GM19193 (cell line): ENCODE data around the gene DNAAF5.

Source experiments
- POLR2A ChIP-seq: IDR thresholded peaks from 4 replicates; pipeline ENCODE4 v1.6.1; 2011; ENCODE audit not compliant: insufficient read depth, insufficient read length; ENCODE audit errors: extremely low read depth

Gene DNAAF5

GRCh38 chr7:794207-794606 lies 67.7 kb downstream of the DNAAF5 start:
- TF ChIP-seq POLR2A = no peak

GRCh38 chr7:794671-795329 lies 68.3 kb downstream of the DNAAF5 start:
- TF ChIP-seq POLR2A = no peak

- no peak for TF ChIP-seq POLR2A
Observed at GRCh38 chr7:798921-799470, 72.5 kb downstream of the DNAAF5 start.

- no peak for TF ChIP-seq POLR2A
Observed at GRCh38 chr7:800692-801091, 74.2 kb downstream of the DNAAF5 start.

- no peak for TF ChIP-seq POLR2A
Observed at GRCh38 chr7:801940-802381, 75.5 kb downstream of the DNAAF5 start.

- TF ChIP-seq POLR2A = no peak
Observed at GRCh38 chr7:802500-803242, 76.2 kb downstream of the DNAAF5 start.

- TF ChIP-seq POLR2A = no peak
Observed at GRCh38 chr7:803243-803635, 76.7 kb downstream of the DNAAF5 start.

GRCh38 chr7:805261-805660 lies 78.8 kb downstream of the DNAAF5 start:
- TF ChIP-seq POLR2A = no peak

GRCh38 chr7:815284-816216 lies 89.1 kb downstream of the DNAAF5 start:
- no peak for TF ChIP-seq POLR2A

GRCh38 chr7:816300-816750 lies 89.8 kb downstream of the DNAAF5 start:
- peak; percentile 67 for TF ChIP-seq POLR2A

GRCh38 chr7:816751-817671 lies 90.5 kb downstream of the DNAAF5 start:
- no peak for TF ChIP-seq POLR2A

- TF ChIP-seq POLR2A = no peak
Observed at GRCh38 chr7:818031-818699, 91.7 kb downstream of the DNAAF5 start.

- no peak for TF ChIP-seq POLR2A
Observed at GRCh38 chr7:820341-820740, 93.8 kb downstream of the DNAAF5 start.
